ENCODE results near the gene PKLR. TPM values are rescaled to one million over a fixed set of nuclear protein-coding genes. Genes with fewer than 3 reads are reported as not detected.

The PKLR gene
- total and polyA plus RNA-seq, 2 donors (not counting 3 experiments of a cell fraction or from before 2014, with no cell fraction given), result not detected

- Histone ChIP-seq H4K20me1 (replicated peaks; ENCODE audit: control insufficient read depth, extremely low read depth, insufficient read depth, low read length) (no peaks in the 10 kb centered on the region), H3K4me2 (ENCODE audit: insufficient read depth, low read length) (no peak overlapping the region), H3K4me3 (replicated peaks in 1 of 3; ENCODE audit: insufficient read depth in 1 of 3, low read depth in 1 of 3, low read length in 3 of 3) (no peak overlapping the region), H3K36me3 (ENCODE audit: control insufficient read depth in 2 of 2, extremely low read depth in 1 of 2, insufficient read depth in 2 of 2, low read length in 2 of 2) (no peaks in the 10 kb centered on the region), H3K27me3 (ENCODE audit: control insufficient read depth in 2 of 2, insufficient read depth in 2 of 2, low read length in 2 of 2) (no peaks in the 10 kb centered on the region), H3K9ac (replicated peaks; ENCODE audit: extremely low read depth, insufficient read depth, low read length) (no peak overlapping the region), H3K9me1 (replicated peaks; ENCODE audit: control insufficient read depth, extremely low read depth, insufficient read depth, low read length) (no peaks in the 10 kb centered on the region), H3K79me2 (ENCODE audit: control insufficient read depth, insufficient read depth, low read length) (peaks cover 8% of the 10 kb centered on the region), H3K27ac (ENCODE audit: insufficient read depth, low read depth, low read length) (no peak overlapping the region), H2AFZ (ENCODE audit: low read depth, low read length) (no peak overlapping the region), H3K4me1 (ENCODE audit: control insufficient read depth, extremely low read depth, insufficient read depth, low read length) (peaks cover 5% of the 10 kb centered on the region), H3K9me3 (replicated peaks; ENCODE audit: control insufficient read depth, insufficient read depth, low read length) (no peaks in the 10 kb centered on the region)
- ChIA-PET CTCF (interaction anchor here (1.6 to 3.1 kb wide), 2 partner anchors 28 to 54 kb away, joined by 3 to 9 read pairs; no protein-coding TSS in a partner anchor), POLR2A (no interaction called here)
- no TSS peak for BruUV-seq (replicated peaks)
- FAIRE-seq, result no peak
- dilution Hi-C loops (cut with MboI; ENCODE audit: extremely low pct_ligation_motif_present, low sequenced_read_pairs) (no loop called here), intact Hi-C loops (cut with micrococcal nuclease) (loop anchor here (5.0 kb wide), 1 partner anchor 112 kb away; no protein-coding TSS in a partner anchor)
- no peak for DNase-seq (ENCODE audit: low read depth, low spot score)
- TF ChIP-seq POLR2A (IDR thresholded peaks at IDR 0.05; ENCODE audit: low read depth, low read length), result no peak
- TF ChIP-seq EZH2 (IDR thresholded peaks at IDR 0.05; ENCODE audit: borderline replicate concordance, low read depth, low read length, severe bottlenecking), result no peak
- TF ChIP-seq CTCF (IDR thresholded peaks at IDR 0.05; ENCODE audit: extremely low read depth in 1 of 2, insufficient read depth in 1 of 2, low read depth in 1 of 2, low read length in 2 of 2), result no peak
- no peak for TF ChIP-seq JUN (IDR thresholded peaks at IDR 0.05; ENCODE audit: borderline replicate concordance, insufficient read depth, insufficient read length, low read depth)
- TF ChIP-seq POLR2AphosphoS5 (IDR thresholded peaks at IDR 0.05; ENCODE audit: insufficient read depth, low read depth, low read length), result no peak
- no peak for TF ChIP-seq MAX (IDR thresholded peaks at IDR 0.05; ENCODE audit: insufficient read depth, insufficient read length)
- no peak for TF ChIP-seq MYC (IDR thresholded peaks at IDR 0.05; ENCODE audit: low read depth, low read length)
- no peak for TF ChIP-seq GATA2 (IDR thresholded peaks at IDR 0.05; ENCODE audit: insufficient read depth, insufficient read length, low read depth, low read length)
- TF ChIP-seq FOS (IDR thresholded peaks at IDR 0.05; ENCODE audit: borderline replicate concordance, insufficient read depth, low read length), result no peak
These were observed 3.4 kb upstream of the PKLR start for GRCh38 chr1:155304558-155305063.
